Lower lobe of right lung (tissue), 2 donors: ENCODE results near the gene MFAP2. TPM values are rescaled to one million over a fixed set of nuclear protein-coding genes. Genes with fewer than 3 reads are reported as not detected.

Experiments used
- ATAC-seq, 2 donors: fragments of 200-7000 bp; cut with Tn5 transposase; one replicate each; pipeline ENCODE4 v1.9.1; 2020 to 2022; ENCODE audit warnings: mild to moderate bottlenecking in 2 of 2, moderate library complexity in 2 of 2
- DNase-seq: peaks from one replicate; pipeline ENCODE4 v3.0.0-alpha.2; 2020
- H3K27ac ChIP-seq: fragments of 200-600 bp; one replicate; pipeline ENCODE4 v1.8.0; 2022
- H3K27me3 ChIP-seq: fragments of 200-600 bp; one replicate; pipeline ENCODE4 v1.8.0; 2022; ENCODE audit warnings: low read depth
- H3K36me3 ChIP-seq: fragments of 200-600 bp; one replicate; pipeline ENCODE4 v1.8.0; 2022; ENCODE audit warnings: mild to moderate bottlenecking
- H3K4me1 ChIP-seq: fragments of 200-600 bp; one replicate; pipeline ENCODE4 v1.8.0; 2022
- H3K4me3 ChIP-seq: fragments of 200-600 bp; one replicate; pipeline ENCODE4 v1.8.0; 2022; ENCODE audit warnings: mild to moderate bottlenecking
- H3K9me3 ChIP-seq: fragments of 200-600 bp; one replicate; pipeline ENCODE4 v1.8.0; 2022
- CTCF ChIP-seq: fragments of 200-600 bp; IDR thresholded peaks from one replicate; pipeline ENCODE4 v1.8.0; 2022; ENCODE audit warnings: antibody characterized with exemption, mild to moderate bottlenecking
- intact Hi-C: fragments of 100-400 bp; cut with DNase I; formaldehyde crosslinking; loops from one replicate; pipeline ENCODE4 v1.11.0; 2022
- total RNA-seq: library from RNA; stranded (reverse); fragmentation: NEBNext Ultra II Directional; extraction: Animal tissue kit (Norgen Biotek cat#: 25700); gene quantifications from one replicate; pipeline ENCODE4 v1.2.1, GENCODE V29; 2021
- donor health status: DM: no; HTN: yes; CAD: no; lungs with severe emphysema.

Gene MFAP2
- total RNA-seq, 1 donor from 2014 or later = 11.9 TPM

GRCh38 chr1:16969651-16970050 lies 10.8 kb downstream of the MFAP2 start:
- TF ChIP-seq CTCF = no peak
- Histone ChIP-seq H3K9me3 (no peaks in the 10 kb centered on the region), H3K27ac (no peak overlapping the region), H3K36me3 (peaks cover 30% of the 10 kb centered on the region), H3K4me1 (peaks cover 15% of the 10 kb centered on the region), H3K4me3 (no peak overlapping the region), H3K27me3 (no peaks in the 10 kb centered on the region)
- DNase-seq (no peak), ATAC-seq (no peak)
- intact Hi-C loops = no loop called here

GRCh38 chr1:16969057-16969611 lies 11.3 kb downstream of the MFAP2 start:
- Histone ChIP-seq H3K27me3 (no peaks in the 10 kb centered on the region), H3K36me3 (peaks cover 30% of the 10 kb centered on the region), H3K4me3 (no peak overlapping the region), H3K9me3 (no peaks in the 10 kb centered on the region), H3K4me1 (peaks cover 15% of the 10 kb centered on the region), H3K27ac (no peak overlapping the region)
- TF ChIP-seq CTCF = no peak
- intact Hi-C loops = no loop called here
- ATAC-seq = no peak
- DNase-seq = no peak

GRCh38 chr1:16968372-16968771 lies 12.0 kb downstream of the MFAP2 start:
- no peak for ATAC-seq
- no peak for TF ChIP-seq CTCF
- H3K27me3 ChIP-seq = no peaks in the 10 kb centered on the region
- intact Hi-C loops = no loop called here
- H3K36me3 ChIP-seq = peaks cover 30% of the 10 kb centered on the region
- H3K4me1 ChIP-seq = peaks cover 15% of the 10 kb centered on the region
- H3K27ac ChIP-seq = no peak overlapping the region
- DNase-seq = no peak
- H3K9me3 ChIP-seq = no peaks in the 10 kb centered on the region
- no peak overlapping the region for H3K4me3 ChIP-seq

GRCh38 chr1:16967962-16968361 lies 12.5 kb downstream of the MFAP2 start:
- intact Hi-C loops = no loop called here
- no peak overlapping the region for H3K4me3 ChIP-seq
- TF ChIP-seq CTCF = no peak
- ATAC-seq = no peak
- H3K4me1 ChIP-seq = peaks cover 15% of the 10 kb centered on the region
- peaks cover 30% of the 10 kb centered on the region for H3K36me3 ChIP-seq
- no peak overlapping the region for H3K27ac ChIP-seq
- no peak for DNase-seq
- no peaks in the 10 kb centered on the region for H3K27me3 ChIP-seq
- H3K9me3 ChIP-seq = no peaks in the 10 kb centered on the region

GRCh38 chr1:16967095-16967575 lies 13.3 kb downstream of the MFAP2 start:
- peak in 1 of 2 donors; percentile 13 for ATAC-seq

More at GRCh38 chr1:16967095-16967575, 13.3 kb downstream of the MFAP2 start:
- Histone ChIP-seq H3K4me1 (peaks cover 15% of the 10 kb centered on the region), H3K36me3 (peaks cover 30% of the 10 kb centered on the region), H3K27me3 (no peaks in the 10 kb centered on the region), H3K4me3 (no peak overlapping the region), H3K9me3 (no peaks in the 10 kb centered on the region), H3K27ac (no peak overlapping the region)
- TF ChIP-seq CTCF = no peak
- intact Hi-C loops = no loop called here
- DNase-seq = no peak
